H1 (cell line): ENCODE data around the gene COG4. TPM values are rescaled to one million over a fixed set of nuclear protein-coding genes. Genes with fewer than 3 reads are reported as not detected.

Source experiments
- CTCF ChIA-PET: fragments of 300-600 bp; sonication (Branson Sonifier 250); formaldehyde crosslinking; loops from one replicate; lab custom pipeline; 2021; ENCODE audit not compliant: partially characterized antibody; lab: Charles Lee
- POLR2A ChIA-PET: fragments of 300-600 bp; sonication (Branson Sonifier 250); formaldehyde crosslinking; loops from one replicate; lab custom pipeline; 2021; ENCODE audit warnings: inconsistent platforms; ENCODE audit not compliant: partially characterized antibody; lab: Charles Lee
- DNase-seq, 2 experiments: peaks; one replicate each; pipeline versions ENCODE4 v3.0.0 to v3.0.0-alpha.2; 2010 to 2022; ENCODE audit warnings: low spot score in 2 of 2, low read depth in 1 of 2, mixed read lengths in 1 of 2
- FAIRE-seq: peaks from 2 replicates; lab custom pipeline; 2011; peaks lifted over from hg19 to GRCh38; lab: Jason Lieb, UNC
- H2AFZ ChIP-seq: 2 replicates; pipeline ENCODE4 v1.8.1; 2012; ENCODE audit warnings: low read length, inconsistent platforms
- H2AK5ac ChIP-seq: 2 replicates; pipeline ENCODE4 v1.6.1; 2013; ENCODE audit warnings: low read depth, low read length
- H2BK120ac ChIP-seq: replicated peaks from 2 replicates; pipeline ENCODE3; 2013; ENCODE audit warnings: low read depth, low read length, inconsistent platforms
- H2BK12ac ChIP-seq: 2 replicates; pipeline ENCODE4 v1.6.1; 2013; ENCODE audit warnings: low read depth, low read length
- H2BK15ac ChIP-seq: 2 replicates; pipeline ENCODE4 v1.6.1; 2013; ENCODE audit warnings: low read length
- H2BK20ac ChIP-seq: 2 replicates; pipeline ENCODE4 v1.6.1; 2013; ENCODE audit warnings: low read length
- H2BK5ac ChIP-seq: 2 replicates; pipeline ENCODE4 v1.6.1; 2013; ENCODE audit warnings: low read depth, low read length
- H3K14ac ChIP-seq: 2 replicates; pipeline ENCODE4 v1.6.1; 2013; ENCODE audit warnings: inconsistent platforms; ENCODE audit not compliant: insufficient read length
- H3K18ac ChIP-seq: 2 replicates; pipeline ENCODE4 v1.6.1; 2013; ENCODE audit warnings: low read length; ENCODE audit errors: extremely low read depth
- H3K23ac ChIP-seq: 2 replicates; pipeline ENCODE4 v1.6.1; 2013; ENCODE audit warnings: inconsistent platforms; ENCODE audit not compliant: insufficient read length
- H3K23me2 ChIP-seq: 2 replicates; pipeline ENCODE4 v1.6.1; 2013; ENCODE audit warnings: low read depth, low read length
- H3K27ac ChIP-seq: 2 replicates; pipeline ENCODE4 v1.6.1; 2011; ENCODE audit warnings: low read depth, low read length, inconsistent platforms
- H3K27me3 ChIP-seq, 4 experiments: replicated peaks in 1 of 4; 1 replicate in 1 of 4; 2 replicates in 3 of 4; pipeline versions ENCODE4 v1.6.1 to v1.8.1; 2011 to 2013; ENCODE audit warnings: low read length in 3 of 4, mild to moderate bottlenecking in 3 of 4, inconsistent platforms in 2 of 4, mixed read lengths in 2 of 4, moderate library complexity in 1 of 4; ENCODE audit not compliant: control insufficient read depth in 3 of 4, insufficient read depth in 3 of 4; ENCODE audit errors: extremely low read depth in 1 of 4
- H3K36me3 ChIP-seq, 4 experiments: 2 replicates each; pipeline versions ENCODE4 v1.6.1 to v1.8.1; 2011 to 2013; ENCODE audit warnings: mild to moderate bottlenecking in 4 of 4, low read length in 3 of 4, moderate library complexity in 2 of 4, control low read depth in 1 of 4, inconsistent platforms in 1 of 4; ENCODE audit not compliant: insufficient read depth in 4 of 4, control insufficient read depth in 2 of 4
- H3K4ac ChIP-seq: replicated peaks from 2 replicates; pipeline ENCODE3; 2013; ENCODE audit warnings: low read length, low read depth, mixed read lengths, inconsistent platforms; ENCODE audit not compliant: insufficient read length
- H3K4me1 ChIP-seq, 4 experiments: replicated peaks in 1 of 4; 1 replicate in 1 of 4; 2 replicates in 3 of 4; pipeline versions ENCODE4 v1.6.1 to v1.8.1; 2011 to 2013; ENCODE audit warnings: low read length in 3 of 4, inconsistent platforms in 2 of 4, mixed read lengths in 1 of 4; ENCODE audit not compliant: insufficient read depth in 4 of 4, control insufficient read depth in 3 of 4
- H3K4me2 ChIP-seq, 2 experiments: 2 replicates each; pipeline versions ENCODE4 v1.6.1 to v1.8.1; 2011 to 2013; ENCODE audit warnings: low read depth in 2 of 2, low read length in 2 of 2, control low read depth in 1 of 2, inconsistent platforms in 1 of 2, mild to moderate bottlenecking in 1 of 2; ENCODE audit not compliant: insufficient read depth in 1 of 2
- H3K4me3 ChIP-seq, 4 experiments: fragments of 200-600, 300-600 bp in 1 of 4; sonication (generic), shearing (Covaris generic), sonication (Bioruptor Twin) in 1 of 4; 2 replicates each; pipeline versions ENCODE4 v1.5.1 to v1.8.1; 2011 to 2016; ENCODE audit warnings: low read length in 4 of 4, low read depth in 3 of 4, control low read depth in 2 of 4, inconsistent platforms in 2 of 4, mild to moderate bottlenecking in 2 of 4, mixed read lengths in 1 of 4, moderate library complexity in 1 of 4; ENCODE audit not compliant: insufficient read depth in 2 of 4; ENCODE audit errors: extremely low read depth in 1 of 4
- H3K56ac ChIP-seq: replicated peaks from 2 replicates; pipeline ENCODE3; 2013; ENCODE audit warnings: low read depth, mild to moderate bottlenecking, mixed read lengths, low read length, inconsistent platforms; ENCODE audit not compliant: insufficient read length
- H3K79me1 ChIP-seq: 2 replicates; pipeline ENCODE4 v1.6.1; 2013; ENCODE audit warnings: low read depth, low read length, control low read depth
- H3K79me2 ChIP-seq, 2 experiments: 2 replicates each; pipeline versions ENCODE4 v1.6.1 to v1.8.1; 2012 to 2013; ENCODE audit warnings: low read length in 2 of 2, mild to moderate bottlenecking in 2 of 2, inconsistent platforms in 1 of 2; ENCODE audit not compliant: insufficient read depth in 2 of 2, control insufficient read depth in 1 of 2
- H3K9ac ChIP-seq, 4 experiments: replicated peaks in 1 of 4; 1 replicate in 1 of 4; 2 replicates in 3 of 4; pipeline versions ENCODE4 v1.6.1 to v1.8.1; 2011 to 2013; ENCODE audit warnings: low read depth in 3 of 4, low read length in 3 of 4, control low read depth in 2 of 4, mild to moderate bottlenecking in 2 of 4, moderate library complexity in 2 of 4, inconsistent platforms in 1 of 4; ENCODE audit errors: extremely low read depth in 1 of 4
- H3K9me3 ChIP-seq, 2 experiments: 2 replicates each; pipeline versions ENCODE4 v1.6.1 to v1.8.1; 2012 to 2013; ENCODE audit warnings: mild to moderate bottlenecking in 2 of 2, moderate library complexity in 2 of 2, control low read depth in 1 of 2, inconsistent platforms in 1 of 2, low read depth in 1 of 2, low read length in 1 of 2, mixed read lengths in 1 of 2; ENCODE audit not compliant: insufficient read depth in 2 of 2
- H4K20me1 ChIP-seq, 2 experiments: replicated peaks in 1 of 2; 2 replicates each; pipeline versions ENCODE3 to v1.8.1; 2011 to 2013; ENCODE audit warnings: inconsistent platforms in 2 of 2, low read length in 2 of 2, mild to moderate bottlenecking in 1 of 2; ENCODE audit not compliant: insufficient read depth in 2 of 2, control insufficient read depth in 1 of 2
- H4K5ac ChIP-seq: 2 replicates; pipeline ENCODE4 v1.6.1; 2013; ENCODE audit warnings: low read length, low read depth, mixed read lengths, inconsistent platforms; ENCODE audit not compliant: insufficient read length
- H4K8ac ChIP-seq: 2 replicates; pipeline ENCODE4 v1.8.0; 2013; ENCODE audit warnings: mild to moderate bottlenecking, moderate library complexity, low read length, inconsistent platforms; ENCODE audit not compliant: insufficient read depth; ENCODE audit errors: extremely low read depth
- H4K91ac ChIP-seq: replicated peaks from 2 replicates; pipeline ENCODE3; 2013; ENCODE audit warnings: low read length, mixed read lengths, inconsistent platforms; ENCODE audit not compliant: insufficient read length
- BACH1 ChIP-seq: IDR thresholded peaks from 2 replicates; pipeline ENCODE4 v1.6.1; 2012; ENCODE audit warnings: low read length, improper control_type of control experiment
- CREB1 ChIP-seq: IDR thresholded peaks from 2 replicates; pipeline ENCODE4 v1.6.1; 2012; ENCODE audit warnings: inconsistent platforms
- KDM1A ChIP-seq: fragments of 200-600, 300-600 bp; sonication (generic); IDR thresholded peaks from 2 replicates; pipeline ENCODE4 v1.7.1; 2016; ENCODE audit warnings: mild to moderate bottlenecking, low read length, borderline replicate concordance
- RBBP5 ChIP-seq: IDR thresholded peaks from 2 replicates; pipeline ENCODE4 v1.7.1; 2012; ENCODE audit warnings: low read depth, mild to moderate bottlenecking, inconsistent platforms, low read length, moderate library complexity, borderline replicate concordance
- SIRT6 ChIP-seq: IDR thresholded peaks from one replicate; pipeline ENCODE4 v1.7.1; 2012; ENCODE audit warnings: low read length, inconsistent platforms
- SIX5 ChIP-seq: IDR thresholded peaks from 2 replicates; pipeline ENCODE4 v1.6.1; 2011; ENCODE audit warnings: mild to moderate bottlenecking, low read depth, low read length
- TEAD4 ChIP-seq: IDR thresholded peaks from 2 replicates; pipeline ENCODE4 v1.6.1; 2012; ENCODE audit warnings: low read depth, low read length, inconsistent platforms, mixed read lengths
- ZNF274 ChIP-seq: IDR thresholded peaks from 2 replicates; pipeline ENCODE4 v1.7.0; 2012; ENCODE audit warnings: low read length, borderline replicate concordance; ENCODE audit errors: extremely low read depth
- WGBS, 2 experiments: shearing (Covaris generic) in 1 of 2; methylation state at CpG; one replicate each; pipeline versions ENCODE4 v1.1.6 to v1.1.7; 2013 to 2015; ENCODE audit warnings: low lambda C conversion rate in 2 of 2, mixed read lengths in 2 of 2, inconsistent platforms in 1 of 2, low coverage in 1 of 2, missing lambda C conversion rate in 1 of 2; ENCODE audit not compliant: insufficient replicate concordance in 2 of 2, insufficient coverage in 1 of 2, insufficient read length in 1 of 2; ENCODE audit errors: extremely low coverage in 1 of 2, missing lambda C conversion rate in 1 of 2; 5-methylcytosine and 5-hydroxymethylcytosine counted together
- polyA plus RNA-seq, 7 experiments: library from polyadenylated mRNA; depleted of rRNA in 3 of 7; stranded (reverse) in 5 of 7; unstranded in 2 of 7; fragments of >200 nt in 5 of 7; fragments of 200-250 nt in 2 of 7; gene quantifications; 1 replicate in 5 of 7; 2 replicates in 1 of 7; 4 replicates in 1 of 7; pipeline versions ENCODE4 v1.2.1 to v1.2.3, GENCODE V29; 2011 to 2013; ENCODE audit warnings: missing spikeins in 2 of 7, mixed read lengths in 2 of 7
- total RNA-seq: library from RNA; stranded (reverse); fragmentation: NEBNext Ultra II Directional; extraction: Animal tissue kit (Norgen Biotek cat#: 25700); gene quantifications from 2 replicates; pipeline ENCODE4 v1.2.1, GENCODE V29; 2021
- TF ChIP-seq, protein P1 (sequence below), 3 experiments: IDR thresholded peaks; 1 replicate in 2 of 3; 2 replicates in 1 of 3; pipeline versions ENCODE4 v1.5.1 to v1.6.1; 2011; ENCODE audit warnings: low read length in 3 of 3, mild to moderate bottlenecking in 3 of 3, inconsistent platforms in 2 of 3, low read depth in 1 of 3, moderate library complexity in 1 of 3; ENCODE audit not compliant: insufficient read depth in 1 of 3; ENCODE audit errors: control extremely low read depth in 1 of 3
- TF ChIP-seq, protein P2 (sequence below): IDR thresholded peaks from 2 replicates; pipeline ENCODE4 v1.6.1; 2011; ENCODE audit warnings: low read length, improper control_type of control experiment

Gene COG4
- total and polyA plus RNA-seq, 2 of the 8 experiments (the other 6 are each of a cell fraction or from before 2014, with no cell fraction given): 46.1 to 50.2 TPM

DNA sequence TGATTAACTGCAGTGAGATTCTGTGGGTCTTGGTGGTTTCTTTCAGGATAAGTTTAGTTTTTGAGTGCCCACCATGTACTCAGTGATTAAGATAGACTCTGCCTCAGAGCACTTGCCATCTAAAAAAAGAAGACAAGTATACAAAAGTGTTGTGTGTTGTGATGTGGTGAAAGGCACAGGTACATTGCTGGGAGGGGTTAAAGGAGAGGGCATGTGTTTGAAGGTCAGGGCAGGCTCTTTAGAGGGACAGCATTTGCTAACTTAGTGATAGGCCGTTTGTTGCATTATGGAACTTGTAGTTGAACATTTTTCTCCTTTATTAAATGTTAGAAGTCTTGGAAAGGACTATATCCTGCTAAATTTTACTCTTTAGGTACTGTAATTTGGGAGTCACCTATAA, 26.7 kb upstream of the COG4 start:
- no peak overlapping the region for H3K27ac ChIP-seq
- H3K36me3 ChIP-seq: peaks cover 53 to 100% (median 88%) of the 10 kb centered on the region in 4 experiments
- H3K4me1 ChIP-seq: no peaks in the 10 kb centered on the region
- no peaks in the 10 kb centered on the region for H3K27me3 ChIP-seq
- H3K23me2 ChIP-seq: no peaks in the 10 kb centered on the region
- H4K8ac ChIP-seq: no peak overlapping the region
- H3K56ac ChIP-seq: no peak overlapping the region
- FAIRE-seq (no peak), DNase-seq (no peak)
- ChIA-PET POLR2A (interaction anchor here (1.9 to 27.1 kb wide), 6 partner anchors 11 to 25 kb away, joined by 5 to 525 read pairs (median 102); no protein-coding TSS in a partner anchor), CTCF (interaction anchor here (1.7 kb wide), 1 partner anchor 298 kb away, joined by 4 read pairs; no protein-coding TSS in a partner anchor)
- peaks cover 15 to 41% of the 10 kb centered on the region in 2 experiments for H4K20me1 ChIP-seq
- H3K4ac ChIP-seq: no peak overlapping the region
- no peaks in the 10 kb centered on the region for H3K9me3 ChIP-seq
- no peak overlapping the region for H3K9ac ChIP-seq
- no peak overlapping the region for H3K18ac ChIP-seq
- peaks cover 7% of the 10 kb centered on the region for H3K79me1 ChIP-seq
- H2BK15ac ChIP-seq: no peak overlapping the region
- H4K5ac ChIP-seq: no peak overlapping the region
- WGBS, 2 experiments: 64% methylated on average over 1 of the region's 1 CpG; no CpG with 5 or more reads in 1 of the 2 experiments
- H2BK5ac ChIP-seq: no peak overlapping the region
- H4K91ac ChIP-seq: no peak overlapping the region
- H3K23ac ChIP-seq: no peak overlapping the region
- peaks cover 6 to 70% of the 10 kb centered on the region in 2 experiments; a peak in 3 of 4 replicates for H3K79me2 ChIP-seq
- H3K4me3 ChIP-seq: no peak overlapping the region
- H2BK20ac ChIP-seq: no peak overlapping the region
- H3K4me2 ChIP-seq: no peak overlapping the region
- TF ChIP-seq BACH1 (no peak), KDM1A (no peak), SIRT6 (no peak), ZNF274 (no peak), SIX5 (no peak), TEAD4 (no peak), CREB1 (no peak), RBBP5 (no peak)
- TF ChIP-seq, protein P1, sequence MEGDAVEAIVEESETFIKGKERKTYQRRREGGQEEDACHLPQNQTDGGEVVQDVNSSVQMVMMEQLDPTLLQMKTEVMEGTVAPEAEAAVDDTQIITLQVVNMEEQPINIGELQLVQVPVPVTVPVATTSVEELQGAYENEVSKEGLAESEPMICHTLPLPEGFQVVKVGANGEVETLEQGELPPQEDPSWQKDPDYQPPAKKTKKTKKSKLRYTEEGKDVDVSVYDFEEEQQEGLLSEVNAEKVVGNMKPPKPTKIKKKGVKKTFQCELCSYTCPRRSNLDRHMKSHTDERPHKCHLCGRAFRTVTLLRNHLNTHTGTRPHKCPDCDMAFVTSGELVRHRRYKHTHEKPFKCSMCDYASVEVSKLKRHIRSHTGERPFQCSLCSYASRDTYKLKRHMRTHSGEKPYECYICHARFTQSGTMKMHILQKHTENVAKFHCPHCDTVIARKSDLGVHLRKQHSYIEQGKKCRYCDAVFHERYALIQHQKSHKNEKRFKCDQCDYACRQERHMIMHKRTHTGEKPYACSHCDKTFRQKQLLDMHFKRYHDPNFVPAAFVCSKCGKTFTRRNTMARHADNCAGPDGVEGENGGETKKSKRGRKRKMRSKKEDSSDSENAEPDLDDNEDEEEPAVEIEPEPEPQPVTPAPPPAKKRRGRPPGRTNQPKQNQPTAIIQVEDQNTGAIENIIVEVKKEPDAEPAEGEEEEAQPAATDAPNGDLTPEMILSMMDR (IDR thresholded peaks at IDR 0.05; ENCODE audit: control extremely low read depth in 1 of 3, insufficient read depth in 1 of 3, low read depth in 1 of 3, low read length in 3 of 3): no peak
- TF ChIP-seq, protein P2, sequence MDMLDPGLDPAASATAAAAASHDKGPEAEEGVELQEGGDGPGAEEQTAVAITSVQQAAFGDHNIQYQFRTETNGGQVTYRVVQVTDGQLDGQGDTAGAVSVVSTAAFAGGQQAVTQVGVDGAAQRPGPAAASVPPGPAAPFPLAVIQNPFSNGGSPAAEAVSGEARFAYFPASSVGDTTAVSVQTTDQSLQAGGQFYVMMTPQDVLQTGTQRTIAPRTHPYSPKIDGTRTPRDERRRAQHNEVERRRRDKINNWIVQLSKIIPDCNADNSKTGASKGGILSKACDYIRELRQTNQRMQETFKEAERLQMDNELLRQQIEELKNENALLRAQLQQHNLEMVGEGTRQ: no peak
- H2BK120ac ChIP-seq: no peak overlapping the region
- no peak overlapping the region for H3K14ac ChIP-seq
- no peak overlapping the region for H2AFZ ChIP-seq
- H2AK5ac ChIP-seq: no peak overlapping the region
- H2BK12ac ChIP-seq: no peak overlapping the region
